Duodenal mucosa (tissue), 2 donors: ENCODE results near the gene SFXN3.

ENCODE experiments used
- H3K27ac ChIP-seq: one replicate; pipeline ENCODE4 v1.7.0; 2013; ENCODE audit warnings: low read depth, low read length
- H3K27me3 ChIP-seq, 2 donors: one replicate each; pipeline ENCODE4 v1.7.0; 2013; ENCODE audit warnings: low read length in 2 of 2, control low read depth in 1 of 2; ENCODE audit not compliant: insufficient read depth in 2 of 2, control insufficient read depth in 1 of 2
- H3K36me3 ChIP-seq, 2 donors: one replicate each; pipeline ENCODE4 v1.7.0; 2013; ENCODE audit warnings: low read length in 2 of 2, control low read depth in 1 of 2; ENCODE audit not compliant: insufficient read depth in 2 of 2, control insufficient read depth in 1 of 2
- H3K4me1 ChIP-seq, 2 donors: one replicate each; pipeline ENCODE4 v1.7.0; 2013; ENCODE audit warnings: low read length in 2 of 2, control low read depth in 1 of 2; ENCODE audit not compliant: insufficient read depth in 2 of 2, control insufficient read depth in 1 of 2
- H3K4me3 ChIP-seq, 2 donors: one replicate each; pipeline ENCODE4 v1.7.0; 2013; ENCODE audit warnings: low read length in 2 of 2, low read depth in 1 of 2
- H3K9ac ChIP-seq, 2 donors: one replicate each; pipeline ENCODE4 v1.7.0; 2013; ENCODE audit warnings: low read length in 2 of 2, low read depth in 1 of 2
- H3K9me3 ChIP-seq, 2 donors: one replicate each; pipeline ENCODE4 v1.7.0; 2013; ENCODE audit warnings: low read length in 2 of 2, control low read depth in 1 of 2; ENCODE audit not compliant: control insufficient read depth in 1 of 2

SFXN3 gene

DNA sequence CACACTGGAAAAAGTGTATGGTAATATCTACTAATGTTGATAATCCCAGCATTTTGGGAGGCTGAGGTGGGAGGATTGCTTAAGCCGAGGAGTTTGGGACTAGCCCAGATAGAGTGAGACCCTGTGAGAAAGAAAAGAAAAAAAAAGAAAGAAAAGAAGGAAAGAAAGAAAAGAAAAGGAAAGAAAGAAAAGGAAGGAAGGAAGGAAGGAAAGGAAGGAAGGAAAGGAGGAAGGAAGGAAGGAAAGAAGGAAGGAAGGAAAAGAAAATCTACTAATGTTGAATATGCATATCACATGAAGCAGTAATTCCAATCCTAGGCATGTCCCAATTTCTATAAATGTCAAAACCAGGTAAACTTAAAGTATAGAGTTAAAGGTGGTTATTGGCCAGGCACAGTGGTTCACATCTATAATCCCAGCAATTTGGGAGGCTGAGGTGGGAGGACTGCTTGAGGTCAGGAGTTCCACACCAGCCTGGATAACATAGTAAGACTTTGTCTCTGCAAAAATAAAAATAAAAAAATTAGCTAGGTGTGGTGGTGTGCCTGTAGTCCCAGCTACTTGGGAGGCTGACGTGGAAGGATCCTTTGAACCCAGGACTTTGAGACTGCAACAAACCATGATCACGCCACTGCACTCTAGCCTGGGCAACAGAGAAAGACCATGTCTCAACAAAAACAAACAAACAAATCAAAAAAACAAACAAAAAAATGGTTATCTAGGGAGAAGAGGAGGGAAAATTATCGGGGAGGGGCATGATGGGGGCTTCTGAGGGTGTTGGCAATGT lies 25.5 kb downstream of the SFXN3 start:
- H3K4me3 ChIP-seq, result no peak overlapping the region
- H3K9me3 ChIP-seq, result no peaks in the 10 kb centered on the region
- H3K4me1 ChIP-seq, result peaks cover 15 to 24% of the 10 kb centered on the region in 2 donors
- H3K36me3 ChIP-seq, result no peaks in the 10 kb centered on the region
- H3K27me3 ChIP-seq, result no peaks in the 10 kb centered on the region
- H3K27ac ChIP-seq, result no peak overlapping the region
- H3K9ac ChIP-seq, result no peak overlapping the region

DNA sequence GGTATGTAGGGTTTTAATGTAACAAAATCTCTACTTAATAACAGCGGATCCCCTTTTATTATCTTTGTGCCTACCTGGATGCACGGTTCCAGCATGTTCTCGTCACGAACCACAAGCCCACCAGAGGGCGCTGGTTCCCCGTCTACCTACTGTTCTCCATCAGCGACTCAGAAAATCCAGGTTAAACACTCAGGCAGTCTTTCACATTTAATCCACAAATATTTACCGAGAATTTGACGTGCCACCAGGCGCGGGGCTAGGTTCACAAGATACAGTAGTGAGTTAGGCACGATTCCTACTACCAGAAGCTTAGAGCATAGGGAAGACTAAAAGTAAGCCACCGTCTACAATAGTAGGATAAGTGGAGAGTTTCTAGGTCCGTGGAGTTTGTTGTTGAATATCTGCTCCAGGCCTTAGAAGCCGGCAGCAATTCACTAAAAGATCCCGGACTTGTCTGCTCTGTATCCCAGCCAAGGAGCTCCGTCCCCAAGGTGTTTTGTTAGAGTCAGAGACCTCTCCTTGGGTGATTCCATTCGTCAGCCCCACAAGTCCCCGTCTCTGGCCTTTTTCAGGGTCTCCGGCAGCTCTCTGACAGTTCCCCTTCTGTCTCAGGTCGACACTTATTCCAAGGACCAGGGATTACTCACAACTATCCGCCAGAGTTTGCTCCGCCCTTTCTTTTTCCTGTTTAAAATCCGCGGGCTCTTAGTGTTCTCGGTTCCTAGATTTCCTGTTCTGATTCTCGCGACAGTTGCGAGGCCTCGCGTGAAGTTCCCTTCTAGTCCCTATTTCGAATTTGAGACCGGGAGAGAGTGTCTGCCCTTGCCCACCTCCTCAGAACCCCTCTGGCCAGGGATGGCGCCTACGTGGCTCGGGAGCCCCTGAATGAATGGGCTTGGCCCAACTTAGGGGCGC lies 29.3 kb downstream of the SFXN3 start:
- Histone ChIP-seq H3K36me3 (no peaks in the 10 kb centered on the region), H3K9ac (peak overlapping the region; percentile 85 to 100), H3K4me3 (peak overlapping the region; percentile 89 to 98), H3K4me1 (peaks cover 37 to 43% of the 10 kb centered on the region in 2 donors), H3K27me3 (peaks cover 0 to 16% of the 10 kb centered on the region in 2 donors), H3K9me3 (no peaks in the 10 kb centered on the region), H3K27ac (peak overlapping the region; percentile 98)

DNA sequence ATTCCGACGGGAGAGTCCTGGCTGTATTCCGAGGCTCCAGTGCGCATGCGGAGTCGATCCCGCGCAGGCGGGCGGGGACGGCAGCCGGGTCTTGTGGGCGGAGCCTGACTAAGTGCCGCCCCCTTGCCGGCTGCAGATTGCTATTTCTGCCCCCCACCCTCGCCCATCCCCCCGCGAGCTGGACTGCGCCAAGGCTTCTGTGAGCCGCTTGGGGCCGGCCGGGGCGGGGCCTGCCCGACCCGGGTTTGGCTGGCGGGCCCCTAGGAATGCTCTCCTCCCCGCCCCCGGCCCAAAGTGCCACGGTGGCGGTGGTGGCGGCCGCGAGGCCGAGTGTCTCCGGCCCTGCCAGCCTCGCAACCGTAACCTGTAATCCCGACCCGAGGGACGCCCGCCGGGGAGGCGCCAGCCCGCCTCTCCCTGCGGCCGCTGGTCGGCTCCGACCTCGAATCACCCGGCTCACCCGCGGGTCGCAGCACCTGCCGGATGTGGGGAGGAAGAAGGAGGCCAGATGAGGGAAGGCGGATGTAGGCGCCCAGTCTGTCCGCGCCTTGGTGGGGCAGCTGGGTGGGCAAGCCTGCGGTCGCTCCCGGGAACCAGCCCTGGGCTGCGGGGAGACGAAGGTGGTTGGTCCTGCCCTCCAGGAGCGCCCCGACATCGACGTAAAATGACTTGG lies 30.1 kb downstream of the SFXN3 start:
- Histone ChIP-seq H3K27ac (peak overlapping the region; percentile 98), H3K27me3 (peaks cover 0 to 16% of the 10 kb centered on the region in 2 donors), H3K9me3 (no peaks in the 10 kb centered on the region), H3K9ac (peak overlapping the region; percentile 85 to 100), H3K4me3 (peak overlapping the region; percentile 89 to 98), H3K4me1 (peaks cover 43 to 49% of the 10 kb centered on the region in 2 donors), H3K36me3 (no peaks in the 10 kb centered on the region)

DNA sequence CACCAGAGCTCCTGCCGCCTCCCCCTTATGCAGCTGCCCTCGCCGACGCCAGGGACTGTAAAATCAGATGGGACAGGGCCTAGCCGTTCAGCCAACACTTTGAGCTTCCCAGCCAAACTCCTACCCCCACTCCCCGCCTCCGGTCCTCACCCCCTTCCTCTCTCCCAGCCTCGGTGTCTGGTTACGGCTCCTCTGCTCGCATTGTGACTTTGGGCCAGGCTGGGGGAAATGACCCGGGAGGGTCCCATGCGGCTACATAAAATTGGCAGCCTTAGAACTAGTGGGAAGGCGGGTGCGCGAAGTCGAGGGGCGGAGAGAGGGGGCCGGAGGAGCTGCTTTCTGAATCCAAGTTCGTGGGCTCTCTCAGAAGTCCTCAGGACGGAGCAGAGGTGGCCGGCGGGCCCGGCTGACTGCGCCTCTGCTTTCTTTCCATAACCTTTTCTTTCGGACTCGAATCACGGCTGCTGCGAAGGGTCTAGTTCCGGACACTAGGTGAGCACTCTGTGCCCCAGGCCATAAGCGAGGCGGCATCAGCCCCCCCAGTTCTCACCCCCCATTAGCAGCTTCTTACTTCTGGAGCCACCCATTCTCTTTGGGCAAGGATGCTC lies 30.7 kb downstream of the SFXN3 start, which contains the start of gene KAZALD1:
TSS of gene KAZALD1 (plus strand) at position 366 of the 608 bp plus-strand sequence. CDS start 604 bp downstream, outside the sequence.
- peak within 1 kb of the TSS; percentile 98 for H3K27ac ChIP-seq
- peaks cover 47 to 55% of the 10 kb centered on the region in 2 donors for H3K4me1 ChIP-seq

DNA sequence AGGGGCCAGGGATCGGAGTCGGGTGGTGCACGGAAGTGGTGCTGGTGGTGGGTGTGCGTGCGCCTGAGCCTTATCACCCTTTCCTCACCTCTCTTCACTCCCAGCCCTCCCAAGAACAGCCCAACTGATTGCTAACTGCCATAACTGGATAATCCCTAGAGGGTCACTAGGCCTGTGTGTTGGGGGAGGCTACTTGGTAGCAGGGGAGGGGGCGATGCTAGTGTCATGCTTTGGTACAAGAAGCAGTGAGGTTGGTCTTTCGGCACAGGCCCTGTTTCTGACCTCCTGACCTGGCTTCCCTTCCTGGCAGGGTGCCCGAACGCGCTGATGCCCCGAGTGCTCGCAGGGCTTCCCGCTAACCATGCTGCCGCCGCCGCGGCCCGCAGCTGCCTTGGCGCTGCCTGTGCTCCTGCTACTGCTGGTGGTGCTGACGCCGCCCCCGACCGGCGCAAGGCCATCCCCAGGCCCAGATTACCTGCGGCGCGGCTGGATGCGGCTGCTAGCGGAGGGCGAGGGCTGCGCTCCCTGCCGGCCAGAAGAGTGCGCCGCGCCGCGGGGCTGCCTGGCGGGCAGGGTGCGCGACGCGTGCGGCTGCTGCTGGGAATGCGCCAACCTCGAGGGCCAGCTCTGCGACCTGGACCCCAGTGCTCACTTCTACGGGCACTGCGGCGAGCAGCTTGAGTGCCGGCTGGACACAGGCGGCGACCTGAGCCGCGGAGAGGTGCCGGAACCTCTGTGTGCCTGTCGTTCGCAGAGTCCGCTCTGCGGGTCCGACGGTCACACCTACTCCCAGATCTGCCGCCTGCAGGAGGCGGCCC lies 31.4 kb downstream of the SFXN3 start:
- Histone ChIP-seq H3K4me3 (peak overlapping the region; percentile 89 to 98), H3K9ac (peak overlapping the region; percentile 85 to 100), H3K27ac (peak overlapping the region; percentile 98), H3K27me3 (peaks cover 0 to 16% of the 10 kb centered on the region in 2 donors), H3K4me1 (peaks cover 49 to 60% of the 10 kb centered on the region in 2 donors), H3K9me3 (no peaks in the 10 kb centered on the region), H3K36me3 (no peaks in the 10 kb centered on the region)

More for the DNA sequence above, 30.7 kb downstream of the SFXN3 start, which contains the start of gene KAZALD1:
- H3K4me3 ChIP-seq, result peak within 1 kb of the TSS; percentile 89 to 98
- H3K9me3 ChIP-seq, result no peaks in the 10 kb centered on the region
- no peaks in the 10 kb centered on the region for H3K36me3 ChIP-seq
- peaks cover 0 to 16% of the 10 kb centered on the region in 2 donors for H3K27me3 ChIP-seq
- H3K9ac ChIP-seq, result peak within 1 kb of the TSS; percentile 85 to 100

DNA sequence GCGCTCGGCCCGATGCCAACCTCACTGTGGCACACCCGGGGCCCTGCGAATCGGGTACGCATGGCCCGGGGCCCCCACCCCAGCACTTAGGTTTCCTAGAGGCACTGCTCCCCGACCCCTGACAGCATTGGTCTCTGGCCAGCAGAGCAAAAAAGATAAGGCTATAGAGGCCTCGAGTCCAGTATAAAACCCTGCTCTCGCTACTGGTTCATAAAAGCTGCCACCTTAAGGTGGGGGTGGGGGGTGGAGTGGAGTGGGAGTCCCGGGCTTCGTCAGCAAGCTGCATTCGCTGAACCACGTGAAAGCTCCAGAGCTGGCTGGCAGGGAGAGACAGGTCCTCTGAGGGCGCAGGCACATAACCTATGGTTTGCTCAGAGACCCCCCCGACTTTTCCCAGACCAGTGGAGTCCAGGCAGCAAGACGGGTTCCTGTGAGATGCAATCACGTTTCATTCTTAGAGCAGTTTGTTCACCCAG lies 32.1 kb downstream of the SFXN3 start:
- no peaks in the 10 kb centered on the region for H3K9me3 ChIP-seq
- no peaks in the 10 kb centered on the region for H3K36me3 ChIP-seq
- H3K27ac ChIP-seq, result peak overlapping the region; percentile 60
- H3K27me3 ChIP-seq, result peaks cover 0 to 16% of the 10 kb centered on the region in 2 donors
- H3K4me3 ChIP-seq, result peak overlapping the region; percentile 89 to 98
- peak overlapping the region; percentile 85 to 100 for H3K9ac ChIP-seq
- H3K4me1 ChIP-seq, result peaks cover 49 to 62% of the 10 kb centered on the region in 2 donors

DNA sequence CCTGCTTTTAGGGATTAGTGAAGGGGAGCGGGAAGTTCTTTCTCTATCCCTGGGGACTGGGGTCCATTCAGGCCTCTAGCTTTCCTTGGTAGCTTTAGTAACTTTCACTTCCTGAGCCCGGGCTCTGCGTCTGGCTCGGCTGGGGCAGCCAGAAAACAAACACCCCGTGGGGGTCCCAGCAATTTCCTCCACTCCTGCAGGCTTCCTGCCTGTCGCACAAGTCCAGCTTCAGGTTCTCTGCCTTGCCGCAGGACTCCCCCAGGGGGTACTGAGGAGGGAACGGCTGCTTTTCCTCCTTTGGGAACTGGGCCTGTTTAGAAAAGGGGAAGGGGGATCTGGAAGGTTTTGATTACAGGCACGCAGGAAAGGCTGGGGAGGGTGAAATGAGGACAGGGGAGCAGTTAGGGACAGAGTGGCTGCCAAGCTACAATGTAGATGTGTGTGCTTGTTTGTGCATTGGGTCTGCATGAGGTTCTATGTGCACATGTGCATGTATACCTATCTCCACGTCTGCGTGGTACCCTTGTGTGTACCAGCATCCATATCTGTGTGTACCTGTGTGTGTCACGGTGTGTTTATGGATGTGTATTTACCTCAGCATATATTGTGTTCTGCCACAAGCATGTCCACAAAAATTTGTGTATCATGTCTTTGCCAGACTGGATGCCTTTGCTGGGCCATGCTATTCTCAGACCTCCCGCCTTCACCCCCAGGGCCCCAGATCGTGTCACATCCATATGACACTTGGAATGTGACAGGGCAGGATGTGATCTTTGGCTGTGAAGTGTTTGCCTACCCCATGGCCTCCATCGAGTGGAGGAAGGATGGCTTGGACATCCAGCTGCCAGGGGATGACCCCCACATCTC lies 32.7 kb downstream of the SFXN3 start:
- Histone ChIP-seq H3K4me1 (peaks cover 46 to 62% of the 10 kb centered on the region in 2 donors), H3K4me3 (peak overlapping the region in 1 of 2 donors; percentile 89), H3K9ac (no peak overlapping the region), H3K36me3 (no peaks in the 10 kb centered on the region), H3K27me3 (peaks cover 0 to 16% of the 10 kb centered on the region in 2 donors), H3K9me3 (no peaks in the 10 kb centered on the region), H3K27ac (no peak overlapping the region)

DNA sequence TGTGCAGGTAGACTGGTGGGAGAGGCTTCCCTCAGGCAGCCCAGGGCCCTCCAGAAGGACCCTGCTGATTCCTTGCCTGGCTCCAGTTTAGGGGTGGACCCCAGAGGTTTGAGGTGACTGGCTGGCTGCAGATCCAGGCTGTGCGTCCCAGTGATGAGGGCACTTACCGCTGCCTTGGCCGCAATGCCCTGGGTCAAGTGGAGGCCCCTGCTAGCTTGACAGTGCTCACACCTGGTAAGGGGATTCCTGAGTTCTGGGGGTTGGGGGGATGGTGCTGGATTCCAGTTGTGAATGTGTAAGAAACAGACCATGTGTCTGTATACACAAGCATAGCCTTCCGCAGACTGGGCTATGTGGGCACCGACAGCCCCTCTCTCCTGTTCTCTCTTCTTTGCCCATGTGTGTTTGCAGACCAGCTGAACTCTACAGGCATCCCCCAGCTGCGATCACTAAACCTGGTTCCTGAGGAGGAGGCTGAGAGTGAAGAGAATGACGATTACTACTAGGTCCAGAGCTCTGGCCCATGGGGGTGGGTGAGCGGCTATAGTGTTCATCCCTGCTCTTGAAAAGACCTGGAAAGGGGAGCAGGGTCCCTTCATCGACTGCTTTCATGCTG lies 33.5 kb downstream of the SFXN3 start:
- Histone ChIP-seq H3K9me3 (no peaks in the 10 kb centered on the region), H3K27ac (no peak overlapping the region), H3K4me1 (peaks cover 46 to 59% of the 10 kb centered on the region in 2 donors), H3K4me3 (no peak overlapping the region), H3K9ac (no peak overlapping the region), H3K27me3 (peaks cover 0 to 16% of the 10 kb centered on the region in 2 donors), H3K36me3 (no peaks in the 10 kb centered on the region)
